ENCODE results near the gene HIPK2. TPM values are rescaled to one million over a fixed set of nuclear protein-coding genes. Genes with fewer than 3 reads are reported as not detected.

HIPK2 gene
- total RNA-seq, 2 donors from 2014 or later = 95.1 to 125 TPM

GRCh38 chr7:139813151-139813550, 35.4 kb upstream of the HIPK2 start:
- no peaks in the 10 kb centered on the region for H3K4me1 ChIP-seq (ENCODE audit: control insufficient read depth, insufficient read depth, low read length)
- Mint-ChIP-seq H3K9me3 (peaks cover 9% of the 10 kb centered on the region), H3K27ac (no peak overlapping the region), H3K4me1 (no peaks in the 10 kb centered on the region), H3K36me3 (ENCODE audit: low read depth) (no peaks in the 10 kb centered on the region), H3K27me3 (ENCODE audit: insufficient read depth) (peaks cover 12% of the 10 kb centered on the region), H3K4me3 (no peak overlapping the region)
- H3K27me3 ChIP-seq (ENCODE audit: control insufficient read depth, insufficient read depth, low read length, poor library complexity, severe bottlenecking) = no peaks in the 10 kb centered on the region
- no peaks in the 10 kb centered on the region for H3K9me3 ChIP-seq (ENCODE audit: control insufficient read depth, low read length)
- no peaks in the 10 kb centered on the region for H3K36me3 ChIP-seq (ENCODE audit: control insufficient read depth, insufficient read depth, low read length)
- H3K4me3 ChIP-seq (ENCODE audit: low read length) = no peak overlapping the region
- 88 to 91% methylated on average over 2 to 6 of the region's 6 CpGs for whole genome bisulfite sequencing, 2 experiments (ENCODE audit: insufficient coverage in 1 of 2, insufficient read length in 1 of 2)
- H3K9ac ChIP-seq (ENCODE audit: extremely low read depth, low read length, poor library complexity, severe bottlenecking) = no peak overlapping the region
- TF ChIP-seq CTCF (conservative IDR thresholded peaks at IDR 0.05) = no peak
- H3K27ac ChIP-seq (ENCODE audit: low read depth, low read length) = no peak overlapping the region
- DNase-seq = no peak

- Histone ChIP-seq H3K27ac (ENCODE audit: low read depth, low read length) (no peak overlapping the region), H3K4me3 (ENCODE audit: low read length) (no peak overlapping the region), H3K4me1 (ENCODE audit: control insufficient read depth, insufficient read depth, low read length) (no peaks in the 10 kb centered on the region), H3K9ac (ENCODE audit: extremely low read depth, low read length, poor library complexity, severe bottlenecking) (no peak overlapping the region), H3K27me3 (ENCODE audit: control insufficient read depth, insufficient read depth, low read length, poor library complexity, severe bottlenecking) (no peaks in the 10 kb centered on the region), H3K9me3 (ENCODE audit: control insufficient read depth, low read length) (no peaks in the 10 kb centered on the region), H3K36me3 (ENCODE audit: control insufficient read depth, insufficient read depth, low read length) (no peaks in the 10 kb centered on the region)
- no peak overlapping the region for H3K27ac Mint-ChIP-seq
- TF ChIP-seq CTCF (conservative IDR thresholded peaks at IDR 0.05) = no peak
- peaks cover 5% of the 10 kb centered on the region for H3K27me3 Mint-ChIP-seq (ENCODE audit: insufficient read depth)
- H3K36me3 Mint-ChIP-seq (ENCODE audit: low read depth) = peaks cover 6% of the 10 kb centered on the region
- no peak overlapping the region for H3K4me3 Mint-ChIP-seq
- H3K9me3 Mint-ChIP-seq = peaks cover 6% of the 10 kb centered on the region
- no peak for DNase-seq
- 87 to 100% methylated on average over 1 to 2 of the region's 2 CpGs for WGBS, 2 experiments (ENCODE audit: insufficient coverage in 1 of 2, insufficient read length in 1 of 2)
- H3K4me1 Mint-ChIP-seq = no peaks in the 10 kb centered on the region
These were observed 33.3 kb upstream of the HIPK2 start for GRCh38 chr7:139811066-139811465.

- no peaks in the 10 kb centered on the region for H3K36me3 ChIP-seq (ENCODE audit: control insufficient read depth, insufficient read depth, low read length)
- no peak overlapping the region for H3K9ac ChIP-seq (ENCODE audit: extremely low read depth, low read length, poor library complexity, severe bottlenecking)
- TF ChIP-seq CTCF (conservative IDR thresholded peaks at IDR 0.05) = no peak
- H3K4me3 ChIP-seq (ENCODE audit: low read length) = no peak overlapping the region
- Mint-ChIP-seq H3K9me3 (peaks cover 20% of the 10 kb centered on the region), H3K27ac (no peak overlapping the region), H3K4me1 (no peaks in the 10 kb centered on the region), H3K27me3 (ENCODE audit: insufficient read depth) (no peaks in the 10 kb centered on the region), H3K4me3 (no peak overlapping the region), H3K36me3 (ENCODE audit: low read depth) (peaks cover 16% of the 10 kb centered on the region)
- no peak overlapping the region for H3K27ac ChIP-seq (ENCODE audit: low read depth, low read length)
- H3K27me3 ChIP-seq (ENCODE audit: control insufficient read depth, insufficient read depth, low read length, poor library complexity, severe bottlenecking) = no peaks in the 10 kb centered on the region
- H3K4me1 ChIP-seq (ENCODE audit: control insufficient read depth, insufficient read depth, low read length) = no peaks in the 10 kb centered on the region
- peaks cover 15% of the 10 kb centered on the region for H3K9me3 ChIP-seq (ENCODE audit: control insufficient read depth, low read length)
- no peak for DNase-seq
These were observed 31.1 kb upstream of the HIPK2 start for GRCh38 chr7:139808846-139809442.
